Posterior cingulate gyrus (tissue), 11 donors: ENCODE data around the gene DSEL.

Experiments used
- DNase-seq, 10 donors: peaks; one replicate each; pipeline versions ENCODE4 v3.0.0 to v3.0.0-alpha.2; 2020 to 2021; ENCODE audit warnings: mixed read lengths in 3 of 10
- intact Hi-C: fragments of 100-400 bp; cut with DNase I; formaldehyde crosslinking; loops from one replicate; pipeline ENCODE4 v1.15.1; 2023

DSEL gene

GRCh38 chr18:67516539-67517443, at the start of gene DSEL:
DSEL (minus strand) TSS chr18:67516720; CDS start chr18:67514608, 2,112 bp downstream.
- DNase-seq, result peak; percentile 98 to 100 (median 100)
- intact Hi-C loops, result loop anchor here (5.0 to 10.0 kb wide), 4 partner anchors 54 to 1108 kb away; no protein-coding TSS in a partner anchor

GRCh38 chr18:67553437-67553836, 36.9 kb upstream of the DSEL start:
- intact Hi-C loops, result no loop called here
- DNase-seq, result no peak

GRCh38 chr18:67550872-67551520, 34.5 kb upstream of the DSEL start:
- intact Hi-C loops, result no loop called here
- DNase-seq, result no peak

- intact Hi-C loops, result no loop called here
- DNase-seq, result no peak
These were observed 33.4 kb upstream of the DSEL start for GRCh38 chr18:67549946-67550345.

- intact Hi-C loops, result no loop called here
- no peak for DNase-seq
These were observed 29.2 kb upstream of the DSEL start for GRCh38 chr18:67545681-67546080.

- no peak for DNase-seq
- intact Hi-C loops, result no loop called here
These were observed 24.0 kb upstream of the DSEL start for GRCh38 chr18:67540559-67540958.

GRCh38 chr18:67531929-67532328, 15.4 kb upstream of the DSEL start:
- no peak for DNase-seq
- intact Hi-C loops, result no loop called here

- intact Hi-C loops, result no loop called here
- peak in 3 of 10 donors; percentile 15 to 63 (median 34) for DNase-seq
These were observed 9.0 kb upstream of the DSEL start for GRCh38 chr18:67525328-67526099.

- DNase-seq, result no peak
- intact Hi-C loops, result no loop called here
These were observed 3.9 kb upstream of the DSEL start for GRCh38 chr18:67520351-67520921.

- intact Hi-C loops, result loop anchor here (5.0 to 10.0 kb wide), 4 partner anchors 57 to 1105 kb away; no protein-coding TSS in a partner anchor
- no peak for DNase-seq
These were observed 3.1 kb upstream of the DSEL start for GRCh38 chr18:67519592-67519991.

- no peak for DNase-seq
- intact Hi-C loops, result loop anchor here (5.0 to 10.0 kb wide), 4 partner anchors 56 to 1106 kb away; no protein-coding TSS in a partner anchor
These were observed 2.0 kb upstream of the DSEL start for GRCh38 chr18:67518566-67518965.

- intact Hi-C loops, result loop anchor here (5.0 to 10.0 kb wide), 4 partner anchors 55 to 1107 kb away; no protein-coding TSS in a partner anchor
- peak in 6 of 10 donors; percentile 28 to 86 (median 39) for DNase-seq
These were observed 885 bp upstream of the DSEL start for GRCh38 chr18:67517444-67517765.

- DNase-seq, result peak; percentile 80 to 98 (median 88)
- intact Hi-C loops, result loop anchor here (5.0 to 10.0 kb wide), 4 partner anchors 54 to 1109 kb away; no protein-coding TSS in a partner anchor
These were observed 480 bp downstream of the DSEL start for GRCh38 chr18:67515942-67516538.

GRCh38 chr18:67514901-67515540, 1.5 kb downstream of the DSEL start:
- intact Hi-C loops, result loop anchor here (5.0 to 10.0 kb wide), 4 partner anchors 53 to 1110 kb away; no protein-coding TSS in a partner anchor
- DNase-seq, result no peak

GRCh38 chr18:67514465-67514864, 2.1 kb downstream of the DSEL start:
- DNase-seq, result no peak
- intact Hi-C loops, result loop anchor here (10.0 kb wide), 1 partner anchor 1110 kb away; no protein-coding TSS in a partner anchor

- DNase-seq, result no peak
- intact Hi-C loops, result loop anchor here (10.0 kb wide), 1 partner anchor 1112 kb away; no protein-coding TSS in a partner anchor
These were observed 3.2 kb downstream of the DSEL start for GRCh38 chr18:67513280-67513679.

GRCh38 chr18:67511840-67512239, 4.7 kb downstream of the DSEL start:
- intact Hi-C loops, result loop anchor here (10.0 kb wide), 1 partner anchor 1113 kb away; no protein-coding TSS in a partner anchor
- no peak for DNase-seq

- intact Hi-C loops, result loop anchor here (10.0 kb wide), 1 partner anchor 1114 kb away; no protein-coding TSS in a partner anchor
- DNase-seq, result no peak
These were observed 5.7 kb downstream of the DSEL start for GRCh38 chr18:67510831-67511230.
